Natural killer cell (primary cell): Measurements from ENCODE around the gene SEMA5A. TPM values are rescaled to one million over a fixed set of nuclear protein-coding genes. Genes with fewer than 3 reads are reported as not detected.

Source experiments
- ATAC-seq, 3 donors: fragments of 150-1000 bp in 2 of 3; fragments of 200-7000 bp in 1 of 3; cut with Tn5 transposase; 1 replicate in 1 of 3; 2 replicates in 2 of 3; pipeline ENCODE4 v1.10.0; 2021; ENCODE audit warnings: mild to moderate bottlenecking in 2 of 3, moderate library complexity in 2 of 3
- DNase-seq, 2 donors: peaks; one replicate each; pipeline versions ENCODE4 v3.0.0 to v3.0.0-alpha.2; 2013 to 2021; ENCODE audit warnings: mixed read lengths in 1 of 2
- H3K27ac ChIP-seq: one replicate; pipeline ENCODE4 v1.5.1; 2013; ENCODE audit warnings: mild to moderate bottlenecking, low read length
- H3K27me3 ChIP-seq: one replicate; pipeline ENCODE4 v1.6.1; 2013; ENCODE audit warnings: low read length; ENCODE audit not compliant: control insufficient read depth, insufficient read depth
- H3K36me3 ChIP-seq: one replicate; pipeline ENCODE4 v1.6.1; 2013; ENCODE audit warnings: low read length; ENCODE audit not compliant: control insufficient read depth, insufficient read depth
- H3K4me1 ChIP-seq: one replicate; pipeline ENCODE4 v1.6.1; 2013; ENCODE audit warnings: low read length; ENCODE audit not compliant: control insufficient read depth, insufficient read depth
- H3K4me3 ChIP-seq: one replicate; pipeline ENCODE4 v1.5.1; 2013; ENCODE audit warnings: low read length
- H3K9me3 ChIP-seq: one replicate; pipeline ENCODE4 v1.6.1; 2013; ENCODE audit warnings: low read length; ENCODE audit not compliant: control insufficient read depth, insufficient read depth
- H3K27ac Mint-ChIP-seq, 2 donors: one replicate each; pipeline ENCODE4 v1.8.0; 2022; ENCODE audit warnings: mild to moderate bottlenecking in 2 of 2, mixed read lengths in 2 of 2, moderate library complexity in 1 of 2
- H3K27me3 Mint-ChIP-seq, 2 donors: one replicate each; pipeline ENCODE4 v1.8.0; 2022; ENCODE audit warnings: low read depth in 2 of 2, mixed read lengths in 2 of 2
- H3K36me3 Mint-ChIP-seq: one replicate; pipeline ENCODE4 v1.8.0; 2022; ENCODE audit warnings: mixed read lengths
- H3K4me1 Mint-ChIP-seq, 2 donors: one replicate each; pipeline ENCODE4 v1.8.0; 2022; ENCODE audit warnings: mixed read lengths in 2 of 2
- H3K4me3 Mint-ChIP-seq: one replicate; pipeline ENCODE4 v1.8.0; 2022; ENCODE audit warnings: mild to moderate bottlenecking, moderate library complexity, mixed read lengths
- H3K9me3 Mint-ChIP-seq, 2 donors: one replicate each; pipeline ENCODE4 v1.8.0; 2022; ENCODE audit warnings: mixed read lengths in 2 of 2
- WGBS: methylation state at CpG from one replicate; pipeline ENCODE4 v1.1.7; 2013; ENCODE audit warnings: missing lambda C conversion rate; ENCODE audit not compliant: insufficient coverage; 5-methylcytosine and 5-hydroxymethylcytosine counted together
- intact Hi-C: fragments of 100-400 bp; cut with micrococcal nuclease; formaldehyde crosslinking; loops from one replicate; pipeline ENCODE4 v1.14.2; 2022
- total RNA-seq, 4 donors: library from RNA; stranded (reverse); fragments of 120-200 nt in 1 of 4; gene quantifications; one replicate each; pipeline versions ENCODE4 v1.2.3 to v1.2.4, GENCODE V29; 2013 to 2022
- TF ChIP-seq, protein P1 (sequence below): fragments of 200-600 bp; IDR thresholded peaks from one replicate; pipeline ENCODE4 v1.8.0; 2022; ENCODE audit warnings: antibody characterized with exemption

Gene SEMA5A
- total RNA-seq, 3 donors from 2014 or later (not counting 1 experiment from before 2014, with no cell fraction given) = 0.15 TPM; not detected in 2

DNA sequence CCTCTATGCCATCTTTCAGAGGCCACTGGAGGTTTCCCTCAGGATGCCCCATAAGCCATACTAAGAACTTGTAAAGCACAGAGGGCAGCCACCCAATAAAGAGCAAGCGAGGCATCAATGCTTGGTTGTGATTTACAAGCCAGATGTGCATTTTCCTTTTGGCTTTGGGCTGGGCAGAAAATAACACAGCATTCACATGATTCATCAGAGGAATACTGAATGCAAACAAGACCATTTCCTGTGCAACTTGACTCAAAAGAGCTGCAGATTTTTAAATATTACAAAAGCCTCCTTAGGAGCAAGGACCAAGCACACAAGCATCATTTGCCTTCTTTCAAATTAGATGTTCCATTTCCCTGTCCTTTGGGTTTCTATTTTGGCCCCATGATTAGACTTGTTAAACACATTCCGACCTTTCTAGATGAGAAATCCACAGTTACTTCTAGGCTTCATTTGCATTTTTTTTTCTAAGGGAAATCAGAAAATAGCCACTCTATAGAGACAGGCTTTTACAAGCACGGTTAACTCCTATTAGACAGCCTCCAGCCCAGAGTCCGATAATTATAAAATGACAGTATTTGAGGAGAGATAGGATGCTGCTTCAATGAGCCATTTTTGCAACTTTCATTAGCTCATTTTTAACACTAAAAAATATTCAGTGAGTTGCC lies 207.8 kb downstream of the SEMA5A start:
- Mint-ChIP-seq H3K4me3 (no peak overlapping the region), H3K9me3 (peaks cover 11 to 15% of the 10 kb centered on the region in 2 donors)
- H3K27me3 ChIP-seq = no peaks in the 10 kb centered on the region

GRCh38 chr5:9335754-9336495 lies 209.9 kb downstream of the SEMA5A start:
- H3K4me3 ChIP-seq = no peak overlapping the region
- no peaks in the 10 kb centered on the region for H3K4me1 Mint-ChIP-seq
- no peak for ATAC-seq
- H3K9me3 ChIP-seq = no peaks in the 10 kb centered on the region
- peaks cover 9 to 15% of the 10 kb centered on the region in 2 donors for H3K9me3 Mint-ChIP-seq
- no peaks in the 10 kb centered on the region for H3K4me1 ChIP-seq
- H3K27ac ChIP-seq = no peak overlapping the region
- H3K27me3 ChIP-seq = no peaks in the 10 kb centered on the region
- H3K27me3 Mint-ChIP-seq = no peaks in the 10 kb centered on the region
- H3K27ac Mint-ChIP-seq = no peak overlapping the region
- no peak for DNase-seq
- TF ChIP-seq, protein P1, sequence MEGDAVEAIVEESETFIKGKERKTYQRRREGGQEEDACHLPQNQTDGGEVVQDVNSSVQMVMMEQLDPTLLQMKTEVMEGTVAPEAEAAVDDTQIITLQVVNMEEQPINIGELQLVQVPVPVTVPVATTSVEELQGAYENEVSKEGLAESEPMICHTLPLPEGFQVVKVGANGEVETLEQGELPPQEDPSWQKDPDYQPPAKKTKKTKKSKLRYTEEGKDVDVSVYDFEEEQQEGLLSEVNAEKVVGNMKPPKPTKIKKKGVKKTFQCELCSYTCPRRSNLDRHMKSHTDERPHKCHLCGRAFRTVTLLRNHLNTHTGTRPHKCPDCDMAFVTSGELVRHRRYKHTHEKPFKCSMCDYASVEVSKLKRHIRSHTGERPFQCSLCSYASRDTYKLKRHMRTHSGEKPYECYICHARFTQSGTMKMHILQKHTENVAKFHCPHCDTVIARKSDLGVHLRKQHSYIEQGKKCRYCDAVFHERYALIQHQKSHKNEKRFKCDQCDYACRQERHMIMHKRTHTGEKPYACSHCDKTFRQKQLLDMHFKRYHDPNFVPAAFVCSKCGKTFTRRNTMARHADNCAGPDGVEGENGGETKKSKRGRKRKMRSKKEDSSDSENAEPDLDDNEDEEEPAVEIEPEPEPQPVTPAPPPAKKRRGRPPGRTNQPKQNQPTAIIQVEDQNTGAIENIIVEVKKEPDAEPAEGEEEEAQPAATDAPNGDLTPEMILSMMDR = no peak
- 94% methylated on average over 1 of the region's 2 CpGs for WGBS
- H3K36me3 Mint-ChIP-seq = no peaks in the 10 kb centered on the region
- intact Hi-C loops = no loop called here
- H3K36me3 ChIP-seq = no peaks in the 10 kb centered on the region
- no peak overlapping the region for H3K4me3 Mint-ChIP-seq

More for the DNA sequence above, 207.8 kb downstream of the SEMA5A start:
- ATAC-seq = no peak
- Histone ChIP-seq H3K36me3 (no peaks in the 10 kb centered on the region), H3K9me3 (no peaks in the 10 kb centered on the region), H3K4me3 (no peak overlapping the region), H3K4me1 (no peaks in the 10 kb centered on the region), H3K27ac (no peak overlapping the region)
- Mint-ChIP-seq H3K4me1 (no peaks in the 10 kb centered on the region), H3K27ac (no peak overlapping the region), H3K27me3 (no peaks in the 10 kb centered on the region), H3K36me3 (no peaks in the 10 kb centered on the region)
- WGBS = 75% methylated on average over 2 of the region's 4 CpGs
- DNase-seq = no peak
- intact Hi-C loops = no loop called here
- TF ChIP-seq, protein P1 = no peak

- ATAC-seq (no peak), DNase-seq (no peak)
- Mint-ChIP-seq H3K27ac (no peak overlapping the region), H3K4me1 (no peaks in the 10 kb centered on the region), H3K4me3 (no peak overlapping the region), H3K36me3 (no peaks in the 10 kb centered on the region), H3K27me3 (no peaks in the 10 kb centered on the region), H3K9me3 (peaks cover 7 to 19% of the 10 kb centered on the region in 2 donors)
- TF ChIP-seq, protein P1 = no peak
- Histone ChIP-seq H3K4me3 (no peak overlapping the region), H3K36me3 (no peaks in the 10 kb centered on the region), H3K27ac (no peak overlapping the region), H3K4me1 (no peaks in the 10 kb centered on the region), H3K9me3 (no peaks in the 10 kb centered on the region), H3K27me3 (no peaks in the 10 kb centered on the region)
- WGBS = 96% methylated on average over 2 of the region's 2 CpGs
- intact Hi-C loops = no loop called here
These were observed 210.6 kb downstream of the SEMA5A start for GRCh38 chr5:9335269-9335668.
